Measurements from ENCODE around the gene PSIP1.

GRCh38 chr9:15469862-15470261 lies 40.9 kb downstream of the PSIP1 start:
- TF ChIP-seq CTCF (IDR thresholded peaks at IDR 0.05), result no peak
- TF ChIP-seq EZH2 (IDR thresholded peaks at IDR 0.05; ENCODE audit: borderline replicate concordance, insufficient read depth, low read depth, low read length, poor library complexity, severe bottlenecking), result no peak

All from B cell (primary cell).